Neural progenitor cell (in vitro differentiated cells): Measurements from ENCODE around the gene DUSP3. TPM values are rescaled to one million over a fixed set of nuclear protein-coding genes. Genes with fewer than 3 reads are reported as not detected.

ENCODE experiments used
- DNase-seq: peaks from one replicate; pipeline ENCODE4 v3.0.0-alpha.2; 2016; ENCODE audit warnings: low spot score
- H2AFZ ChIP-seq: fragments of 200-600 bp; sonication (generic); replicated peaks from 2 replicates; pipeline ENCODE4 v1.6.1; 2016; ENCODE audit warnings: antibody characterized with exemption
- H3F3A ChIP-seq: fragments of 200-600 bp; sonication (generic); 2 replicates; pipeline ENCODE4 v1.6.1; 2016; ENCODE audit warnings: antibody characterized with exemption, low read depth
- H3K27ac ChIP-seq: fragments of 200-600 bp; sonication (generic); 2 replicates; pipeline ENCODE4 v1.5.1; 2016; ENCODE audit warnings: mild to moderate bottlenecking
- H3K27me3 ChIP-seq: fragments of 200-600 bp; sonication (generic); 2 replicates; pipeline ENCODE4 v1.6.1; 2016; ENCODE audit warnings: mild to moderate bottlenecking, moderate library complexity
- H3K36me3 ChIP-seq: fragments of 200-600 bp; sonication (generic); 2 replicates; pipeline ENCODE4 v1.5.1; 2016
- H3K4me1 ChIP-seq: fragments of 200-600 bp; sonication (generic); 2 replicates; pipeline ENCODE4 v1.6.1; 2016; ENCODE audit warnings: mixed run types
- H3K4me2 ChIP-seq: fragments of 200-600 bp; sonication (generic); 2 replicates; pipeline ENCODE4 v1.6.1; 2016
- H3K4me3 ChIP-seq: fragments of 200-600 bp; sonication (generic); 2 replicates; pipeline ENCODE4 v1.5.1; 2016
- H3K79me2 ChIP-seq: fragments of 200-600 bp; sonication (generic); 2 replicates; pipeline ENCODE4 v1.6.1; 2016; ENCODE audit warnings: low read depth
- H3K9ac ChIP-seq: fragments of 200-600 bp; sonication (generic); 2 replicates; pipeline ENCODE4 v1.6.1; 2016
- H3K9me3 ChIP-seq: fragments of 200-600 bp; sonication (generic); 2 replicates; pipeline ENCODE4 v1.5.1; 2016; ENCODE audit warnings: low read depth
- H4K20me1 ChIP-seq: fragments of 200-600 bp; sonication (generic); 2 replicates; pipeline ENCODE4 v1.6.1; 2016; ENCODE audit warnings: low read depth
- H3K27ac Mint-ChIP-seq: 3 replicates; pipeline ENCODE4 v1.8.0; 2021; ENCODE audit warnings: mixed read lengths
- H3K27me3 Mint-ChIP-seq: 2 replicates; pipeline ENCODE4 v1.8.0; 2022; ENCODE audit warnings: low read depth, mild to moderate bottlenecking, inconsistent platforms, moderate library complexity, mixed read lengths; ENCODE audit not compliant: insufficient read depth
- H3K36me3 Mint-ChIP-seq: 3 replicates; pipeline ENCODE4 v1.8.0; 2021; ENCODE audit warnings: mixed read lengths
- H3K4me1 Mint-ChIP-seq: 3 replicates; pipeline ENCODE4 v1.8.0; 2021; ENCODE audit warnings: mixed read lengths
- H3K4me3 Mint-ChIP-seq: 3 replicates; pipeline ENCODE4 v1.8.0; 2021; ENCODE audit warnings: mild to moderate bottlenecking, moderate library complexity, mixed read lengths
- H3K9me3 Mint-ChIP-seq: 3 replicates; pipeline ENCODE4 v1.8.0; 2020; ENCODE audit warnings: mixed read lengths
- CTCF ChIP-seq: fragments of 200-600 bp; sonication (generic); IDR thresholded peaks from 2 replicates; pipeline ENCODE4 v1.5.1; 2017; ENCODE audit warnings: antibody characterized with exemption, mild to moderate bottlenecking
- EZH2 ChIP-seq: fragments of 200-600 bp; sonication (generic); IDR thresholded peaks from 2 replicates; pipeline ENCODE4 v1.6.1; 2017; ENCODE audit warnings: antibody characterized with exemption, mild to moderate bottlenecking, moderate library complexity
- EZH2phosphoT487 ChIP-seq: fragments of 200-600 bp; sonication (generic); IDR thresholded peaks from 2 replicates; pipeline ENCODE4 v1.6.1; 2017; ENCODE audit warnings: antibody characterized with exemption
- total RNA-seq: library from RNA; depleted of rRNA; stranded (reverse); fragments of >200 nt; gene quantifications from 2 replicates; pipeline ENCODE4 v1.2.3, GENCODE V29; 2015; ENCODE audit warnings: low replicate concordance

Gene DUSP3
- total RNA-seq, 1 donor from 2014 or later, result 20.8 TPM

DNA sequence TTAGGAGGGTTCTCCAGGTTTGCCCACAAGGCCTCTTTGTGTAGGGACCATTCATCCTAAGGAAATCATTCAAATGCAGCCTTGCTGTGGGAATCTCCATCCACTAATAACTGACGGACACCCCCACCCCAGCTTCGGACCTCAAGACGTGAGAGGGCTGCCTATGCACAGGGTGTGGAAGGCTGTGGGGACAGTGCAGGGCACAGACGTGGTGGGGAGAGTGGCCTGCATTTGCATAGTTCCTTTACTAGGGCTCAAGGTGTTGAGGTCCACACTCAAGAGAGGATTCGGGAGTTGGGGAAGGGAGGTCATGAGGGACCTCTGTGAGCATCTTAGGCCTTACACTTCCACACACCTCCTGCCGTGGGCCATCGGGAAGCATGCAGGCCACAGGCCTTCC is 9.8 kb downstream of the DUSP3 start:
- H4K20me1 ChIP-seq, result no peaks in the 10 kb centered on the region
- no peak overlapping the region for H3K4me2 ChIP-seq
- peaks cover 2% of the 10 kb centered on the region for H3K27me3 Mint-ChIP-seq
- no peaks in the 10 kb centered on the region for H3K79me2 ChIP-seq
- TF ChIP-seq EZH2phosphoT487 (no peak), CTCF (no peak)
- no peak overlapping the region for H3K27ac Mint-ChIP-seq
- peaks cover 3% of the 10 kb centered on the region for H3F3A ChIP-seq
- H3K27me3 ChIP-seq, result no peaks in the 10 kb centered on the region
- H3K4me1 Mint-ChIP-seq, result no peaks in the 10 kb centered on the region
- H3K9ac ChIP-seq, result no peak overlapping the region
- H3K9me3 ChIP-seq, result no peaks in the 10 kb centered on the region
- H3K9me3 Mint-ChIP-seq, result no peaks in the 10 kb centered on the region
- no peak overlapping the region for H3K4me3 Mint-ChIP-seq
- H3K4me3 ChIP-seq, result no peak overlapping the region
- no peak for DNase-seq
- H2AFZ ChIP-seq, result no peak overlapping the region
- H3K4me1 ChIP-seq, result peaks cover 3% of the 10 kb centered on the region
- H3K36me3 ChIP-seq, result no peaks in the 10 kb centered on the region
- peaks cover 24% of the 10 kb centered on the region for H3K36me3 Mint-ChIP-seq
- no peak overlapping the region for H3K27ac ChIP-seq

GRCh38 chr17:43768382-43768781 is 10.4 kb downstream of the DUSP3 start:
- Mint-ChIP-seq H3K9me3 (no peaks in the 10 kb centered on the region), H3K4me1 (no peaks in the 10 kb centered on the region), H3K27ac (no peak overlapping the region), H3K4me3 (no peak overlapping the region), H3K27me3 (peaks cover 2% of the 10 kb centered on the region), H3K36me3 (peaks cover 21% of the 10 kb centered on the region)
- H3K4me1 ChIP-seq, result peaks cover 3% of the 10 kb centered on the region
- H3K27ac ChIP-seq, result no peak overlapping the region
- peaks cover 3% of the 10 kb centered on the region for H3F3A ChIP-seq
- no peaks in the 10 kb centered on the region for H3K27me3 ChIP-seq
- DNase-seq, result no peak
- H3K9me3 ChIP-seq, result no peaks in the 10 kb centered on the region
- TF ChIP-seq EZH2phosphoT487 (no peak), CTCF (no peak), EZH2 (no peak)
- no peak overlapping the region for H3K9ac ChIP-seq
- H3K4me2 ChIP-seq, result no peak overlapping the region
- no peak overlapping the region for H3K4me3 ChIP-seq
- no peaks in the 10 kb centered on the region for H4K20me1 ChIP-seq
- no peak overlapping the region for H2AFZ ChIP-seq
- H3K36me3 ChIP-seq, result no peaks in the 10 kb centered on the region
- H3K79me2 ChIP-seq, result no peaks in the 10 kb centered on the region

- no peaks in the 10 kb centered on the region for H3K9me3 Mint-ChIP-seq
- no peaks in the 10 kb centered on the region for H4K20me1 ChIP-seq
- peaks cover 3% of the 10 kb centered on the region for H3K4me1 ChIP-seq
- H3K9ac ChIP-seq, result no peak overlapping the region
- no peak overlapping the region for H3K27ac Mint-ChIP-seq
- H3K36me3 Mint-ChIP-seq, result peaks cover 15% of the 10 kb centered on the region
- H3K27ac ChIP-seq, result no peak overlapping the region
- H3K4me3 Mint-ChIP-seq, result no peak overlapping the region
- H2AFZ ChIP-seq, result no peak overlapping the region
- H3K36me3 ChIP-seq, result no peaks in the 10 kb centered on the region
- no peak for DNase-seq
- H3K27me3 ChIP-seq, result no peaks in the 10 kb centered on the region
- no peaks in the 10 kb centered on the region for H3K4me1 Mint-ChIP-seq
- H3F3A ChIP-seq, result peaks cover 3% of the 10 kb centered on the region
- H3K4me2 ChIP-seq, result no peak overlapping the region
- no peaks in the 10 kb centered on the region for H3K9me3 ChIP-seq
- no peak overlapping the region for H3K4me3 ChIP-seq
- peaks cover 2% of the 10 kb centered on the region for H3K27me3 Mint-ChIP-seq
- TF ChIP-seq CTCF (no peak), EZH2phosphoT487 (no peak), EZH2 (no peak)
- no peaks in the 10 kb centered on the region for H3K79me2 ChIP-seq
Measured at GRCh38 chr17:43767713-43768059, 11.1 kb downstream of the DUSP3 start.
